ENCODE results near the gene PDPN. TPM values are rescaled to one million over a fixed set of nuclear protein-coding genes. Genes with fewer than 3 reads are reported as not detected.

Gene PDPN
- total and polyA plus RNA-seq, 2 of the 8 experiments (the other 6 are each of a cell fraction or from before 2014, with no cell fraction given), result 44.7 to 169 TPM

DNA sequence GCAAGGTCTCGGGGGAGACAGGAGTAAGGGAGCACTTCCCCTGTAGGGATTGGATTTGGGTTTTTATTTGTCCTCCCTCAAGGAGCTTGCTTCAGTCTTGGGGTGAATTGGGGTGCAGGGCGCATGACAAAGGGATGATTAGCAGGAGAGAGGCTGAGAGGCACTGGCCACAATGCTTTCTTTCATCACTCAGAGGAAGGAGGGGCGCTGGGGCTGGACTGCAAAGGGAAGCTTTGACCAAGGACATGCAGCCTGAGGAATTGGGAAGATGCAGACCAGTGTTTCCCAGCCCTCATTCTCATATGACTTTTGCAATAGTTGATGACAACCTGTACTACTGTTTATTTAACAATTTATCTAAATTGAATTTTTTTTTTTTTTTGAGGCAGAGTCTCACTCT lies 34.1 kb upstream of the PDPN start:
- no peak overlapping the region for H2BK12ac ChIP-seq (ENCODE audit: low read depth, low read length)
- no peaks in the 10 kb centered on the region for H3K27me3 ChIP-seq (replicated peaks in 1 of 4; ENCODE audit: control insufficient read depth in 3 of 4, extremely low read depth in 1 of 4, insufficient read depth in 3 of 4, low read length in 3 of 4)
- peaks cover 0 to 6% (median 2%) of the 10 kb centered on the region in 4 experiments; a peak in 1 of 7 replicates for H3K4me1 ChIP-seq (replicated peaks in 1 of 4; ENCODE audit: control insufficient read depth in 3 of 4, insufficient read depth in 4 of 4, low read length in 3 of 4)
- ChIA-PET CTCF (ENCODE audit: partially characterized antibody) (interaction anchor here (2.1 kb wide), 1 partner anchor 10 kb away, joined by 11 read pairs; no protein-coding TSS in a partner anchor), POLR2A (ENCODE audit: partially characterized antibody) (interaction anchor here (0.9 kb wide), 1 partner anchor 35 kb away, joined by 4 read pairs; the partner anchor contains the start of gene PDPN)
- 58% methylated on average over 3 of the region's 3 CpGs; no CpG with 5 or more reads in 1 of the 2 experiments for WGBS, 2 experiments (ENCODE audit: extremely low coverage in 1 of 2, insufficient coverage in 1 of 2, insufficient read length in 1 of 2, insufficient replicate concordance in 2 of 2, low coverage in 1 of 2, low lambda C conversion rate in 2 of 2, missing lambda C conversion rate in 1 of 2)
- no peaks in the 10 kb centered on the region for H3K79me1 ChIP-seq (ENCODE audit: low read depth, low read length)
- H3K23me2 ChIP-seq (ENCODE audit: low read depth, low read length), result no peaks in the 10 kb centered on the region; the same call in 1 of the 2 replicates
- no peak overlapping the region for H3K4me3 ChIP-seq (ENCODE audit: extremely low read depth in 1 of 4, insufficient read depth in 2 of 4, low read depth in 3 of 4, low read length in 4 of 4)
- H2BK5ac ChIP-seq (ENCODE audit: low read depth, low read length), result no peak overlapping the region
- no peaks in the 10 kb centered on the region for H3K36me3 ChIP-seq (ENCODE audit: control insufficient read depth in 2 of 4, insufficient read depth in 4 of 4, low read length in 3 of 4)
- H4K20me1 ChIP-seq (replicated peaks in 1 of 2; ENCODE audit: control insufficient read depth in 1 of 2, insufficient read depth in 2 of 2, low read length in 2 of 2), result no peaks in the 10 kb centered on the region
- H3K14ac ChIP-seq (ENCODE audit: insufficient read length), result no peak overlapping the region
- H2BK15ac ChIP-seq (ENCODE audit: low read length), result no peak overlapping the region
- H3K4me2 ChIP-seq (ENCODE audit: insufficient read depth in 1 of 2, low read depth in 2 of 2, low read length in 2 of 2), result peak overlapping the region; percentile 26 to 42; a peak in 2 of 4 replicates
- DNase-seq (ENCODE audit: low read depth in 1 of 2, low spot score in 2 of 2) (no peak), FAIRE-seq (no peak)
- no peak overlapping the region; a peak in 1 of 7 replicates for H3K9ac ChIP-seq (replicated peaks in 1 of 4; ENCODE audit: extremely low read depth in 1 of 4, low read depth in 3 of 4, low read length in 3 of 4)
- no peak overlapping the region for H3K27ac ChIP-seq (ENCODE audit: low read depth, low read length)
- H3K56ac ChIP-seq (replicated peaks; ENCODE audit: insufficient read length, low read depth, low read length), result no peak overlapping the region
- no peak overlapping the region; the same call in 1 of the 2 replicates for H4K8ac ChIP-seq (ENCODE audit: extremely low read depth, insufficient read depth, low read length)
- no peak overlapping the region for H4K91ac ChIP-seq (replicated peaks; ENCODE audit: insufficient read length, low read length)
- no peak overlapping the region for H2BK120ac ChIP-seq (replicated peaks; ENCODE audit: low read depth, low read length)
- no peaks in the 10 kb centered on the region; a peak in 1 of 4 replicates for H3K79me2 ChIP-seq (ENCODE audit: control insufficient read depth in 1 of 2, insufficient read depth in 2 of 2, low read length in 2 of 2)
- no peak overlapping the region for H2BK20ac ChIP-seq (ENCODE audit: low read length)
- peak overlapping the region; percentile 88; the same call in 1 of the 2 replicates for H2AFZ ChIP-seq (ENCODE audit: low read length)
- H3K23ac ChIP-seq (ENCODE audit: insufficient read length), result no peak overlapping the region
- no peak overlapping the region for H2AK5ac ChIP-seq (ENCODE audit: low read depth, low read length)
- H3K4ac ChIP-seq (replicated peaks; ENCODE audit: insufficient read length, low read depth, low read length), result no peak overlapping the region
- TF ChIP-seq CREB1 (IDR thresholded peaks at IDR 0.05), result no peak
- TF ChIP-seq, protein P1, sequence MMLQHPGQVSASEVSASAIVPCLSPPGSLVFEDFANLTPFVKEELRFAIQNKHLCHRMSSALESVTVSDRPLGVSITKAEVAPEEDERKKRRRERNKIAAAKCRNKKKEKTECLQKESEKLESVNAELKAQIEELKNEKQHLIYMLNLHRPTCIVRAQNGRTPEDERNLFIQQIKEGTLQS (IDR thresholded peaks at IDR 0.05; ENCODE audit: insufficient read depth, low read depth, low read length), result no peak
- TF ChIP-seq HDAC2 (IDR thresholded peaks at IDR 0.05; ENCODE audit: borderline replicate concordance in 1 of 2, low read depth in 2 of 2, low read length in 2 of 2), result no peak
- TF ChIP-seq RAD21 (IDR thresholded peaks at IDR 0.05 in 1 of 2, conservative IDR thresholded peaks at IDR 0.05 in 1 of 2; ENCODE audit: low read depth in 2 of 2, low read length in 2 of 2), result no peak
- TF ChIP-seq GTF2F1 (IDR thresholded peaks at IDR 0.05; ENCODE audit: borderline replicate concordance, low read depth, low read length), result no peak
- TF ChIP-seq, protein P2, sequence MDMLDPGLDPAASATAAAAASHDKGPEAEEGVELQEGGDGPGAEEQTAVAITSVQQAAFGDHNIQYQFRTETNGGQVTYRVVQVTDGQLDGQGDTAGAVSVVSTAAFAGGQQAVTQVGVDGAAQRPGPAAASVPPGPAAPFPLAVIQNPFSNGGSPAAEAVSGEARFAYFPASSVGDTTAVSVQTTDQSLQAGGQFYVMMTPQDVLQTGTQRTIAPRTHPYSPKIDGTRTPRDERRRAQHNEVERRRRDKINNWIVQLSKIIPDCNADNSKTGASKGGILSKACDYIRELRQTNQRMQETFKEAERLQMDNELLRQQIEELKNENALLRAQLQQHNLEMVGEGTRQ (IDR thresholded peaks at IDR 0.05; ENCODE audit: low read length), result no peak
- TF ChIP-seq FOSL1 (IDR thresholded peaks at IDR 0.05; ENCODE audit: insufficient read depth, low read depth, low read length), result no peak
- no peak for TF ChIP-seq CHD2 (IDR thresholded peaks at IDR 0.05; ENCODE audit: low read length)
- no peak for TF ChIP-seq KDM4A (IDR thresholded peaks at IDR 0.05; ENCODE audit: low read depth, low read length, severe bottlenecking)
- TF ChIP-seq YY1 (IDR thresholded peaks at IDR 0.05; ENCODE audit: low read depth, low read length), result no peak
- no peak for TF ChIP-seq POLR2A (IDR thresholded peaks at IDR 0.05; ENCODE audit: control extremely low read depth in 1 of 2, low read depth in 2 of 2, low read length in 2 of 2)
- no peak overlapping the region for H4K5ac ChIP-seq (ENCODE audit: insufficient read length, low read depth, low read length)
- no peaks in the 10 kb centered on the region for H3K9me3 ChIP-seq (ENCODE audit: insufficient read depth in 2 of 2, low read depth in 1 of 2, low read length in 1 of 2)
- no peak overlapping the region for H3K18ac ChIP-seq (ENCODE audit: extremely low read depth, low read length)
